Measurements from ENCODE around the gene BACE1-AS.

- no peak for TF ChIP-seq CTCF (IDR thresholded peaks at IDR 0.05)
- no peak for TF ChIP-seq EZH2 (IDR thresholded peaks at IDR 0.05)
These were observed 12.0 kb downstream of the BACE1-AS start for GRCh38 chr11:117303101-117303500.

All from neural progenitor cell (in vitro differentiated cells).